HCT116 (cell line): ENCODE measurements around the gene LCMT2. TPM values are rescaled to one million over a fixed set of nuclear protein-coding genes. Genes with fewer than 3 reads are reported as not detected.

Experiments
- ATAC-seq: fragments of 200-7000 bp; cut with Tn5 transposase; 2 replicates; pipeline ENCODE4 v1.9.1; 2020; ENCODE audit warnings: mild to moderate bottlenecking, moderate library complexity
- BruUV-seq: library from RNA; stranded (reverse); fragments of 400-500 nt; replicated peaks from 2 replicates; lab custom pipeline; 2021; lab: Mats Ljungman, UMichigan
- CTCF ChIA-PET: fragments of 300-600 bp; sonication (Branson Sonifier 250); formaldehyde crosslinking; loops from one replicate; lab custom pipeline; 2021; ENCODE audit warnings: antibody characterized with exemption; lab: Charles Lee
- POLR2A ChIA-PET: fragments of 300-600, 350-600 bp; sonication (Branson Sonifier 250); formaldehyde crosslinking; loops from one replicate; lab custom pipeline; 2021; ENCODE audit warnings: antibody characterized with exemption; lab: Charles Lee
- RAD21 ChIA-PET, 2 experiments: fragments of 300-600 bp; sonication (Branson Sonifier 250); formaldehyde crosslinking; loops; one replicate each; lab custom pipeline; 2023; ENCODE audit warnings: low total read pairs in 2 of 2; ENCODE audit not compliant: uncharacterized antibody in 2 of 2, unreplicated experiment in 2 of 2, low non-redundant PET in 1 of 2; lab: Charles Lee
- DNase-seq: peaks from one replicate; pipeline ENCODE4 v3.0.0-alpha.2; 2010; ENCODE audit warnings: low read depth, low spot score
- H2AFZ ChIP-seq: fragments of 200-600 bp; shearing (Covaris generic), sonication (generic); 2 replicates; pipeline ENCODE4 v1.6.1; 2017; ENCODE audit warnings: low read depth, mixed run types, mixed read lengths, antibody characterized with exemption, low read length; ENCODE audit not compliant: poor library complexity, severe bottlenecking
- H3K27ac ChIP-seq: 2 replicates; pipeline ENCODE4 v1.5.1; 2012; ENCODE audit warnings: low read depth, low read length
- H3K27me3 ChIP-seq: fragments of 200-600 bp; sonication (generic); 2 replicates; pipeline ENCODE4 v1.6.1; 2016; ENCODE audit warnings: mixed run types, low read length, mixed read lengths; ENCODE audit not compliant: insufficient read depth
- H3K36me3 ChIP-seq, 2 experiments: fragments of 200-500 bp in 1 of 2; fragments of 200-600 bp in 1 of 2; sonication (Bioruptor generic) in 1 of 2; sonication (generic) in 1 of 2; 2 replicates each; pipeline versions ENCODE4 v1.5.1 to v1.6.1; 2014 to 2016; ENCODE audit warnings: low read length in 2 of 2, inconsistent platforms in 1 of 2, mixed read lengths in 1 of 2, mixed run types in 1 of 2; ENCODE audit not compliant: insufficient read depth in 2 of 2, control insufficient read depth in 1 of 2
- H3K4me1 ChIP-seq, 2 experiments: fragments of 200-600 bp in 1 of 2; sonication (generic) in 1 of 2; 2 replicates each; pipeline versions ENCODE4 v1.5.1 to v1.6.1; 2012 to 2017; ENCODE audit warnings: low read length in 2 of 2, inconsistent platforms in 1 of 2, mild to moderate bottlenecking in 1 of 2, mixed read lengths in 1 of 2, mixed run types in 1 of 2, moderate library complexity in 1 of 2; ENCODE audit not compliant: insufficient read depth in 2 of 2, control insufficient read depth in 1 of 2
- H3K4me2 ChIP-seq: fragments of 200-600 bp; sonication (generic); 2 replicates; pipeline ENCODE4 v1.6.1; 2017; ENCODE audit warnings: mixed run types, low read length, mixed read lengths
- H3K4me3 ChIP-seq, 2 experiments: fragments of 200-600 bp in 1 of 2; sonication (generic) in 1 of 2; replicated peaks in 1 of 2; 2 replicates each; pipeline ENCODE4 v1.5.1; 2011 to 2016; ENCODE audit warnings: low read length in 2 of 2, control low read depth in 1 of 2, low read depth in 1 of 2, mild to moderate bottlenecking in 1 of 2, mixed read lengths in 1 of 2, mixed run types in 1 of 2
- H3K79me2 ChIP-seq: fragments of 200-600 bp; sonication (generic); 2 replicates; pipeline ENCODE4 v1.6.1; 2017; ENCODE audit warnings: mild to moderate bottlenecking, mixed run types, low read length, moderate library complexity, mixed read lengths; ENCODE audit not compliant: insufficient read depth
- H3K9ac ChIP-seq: fragments of 200-600 bp; sonication (generic); 2 replicates; pipeline ENCODE4 v1.6.1; 2016; ENCODE audit warnings: low read length, mixed read lengths
- H3K9me2 ChIP-seq: fragments of 200-600 bp; sonication (generic), shearing (Covaris generic); 2 replicates; pipeline ENCODE4 v1.6.1; 2017; ENCODE audit warnings: mixed run types, mild to moderate bottlenecking, moderate library complexity; ENCODE audit not compliant: insufficient read depth
- H3K9me3 ChIP-seq, 2 experiments: fragments of 200-500 bp in 1 of 2; fragments of 200-600 bp in 1 of 2; sonication (Bioruptor generic) in 1 of 2; sonication (generic) in 1 of 2; 2 replicates each; pipeline ENCODE4 v1.6.1; 2014 to 2017; ENCODE audit warnings: low read length in 2 of 2, mixed read lengths in 2 of 2, inconsistent platforms in 1 of 2, low read depth in 1 of 2, mild to moderate bottlenecking in 1 of 2, mixed run types in 1 of 2, moderate library complexity in 1 of 2; ENCODE audit not compliant: control insufficient read depth in 1 of 2, insufficient read depth in 1 of 2
- H4K20me1 ChIP-seq: fragments of 200-600 bp; sonication (generic), shearing (Covaris generic); 2 replicates; pipeline ENCODE4 v1.6.1; 2017; ENCODE audit warnings: mixed run types, mild to moderate bottlenecking, moderate library complexity; ENCODE audit not compliant: insufficient read depth
- CBX3 ChIP-seq: IDR thresholded peaks from 2 replicates; pipeline ENCODE4 v1.6.1; 2012; ENCODE audit warnings: low read depth
- EZH2phosphoT487 ChIP-seq: fragments of 200-600 bp; IDR thresholded peaks from 2 replicates; pipeline ENCODE4 v1.6.1; 2018; ENCODE audit warnings: antibody characterized with exemption, borderline replicate concordance
- JUND ChIP-seq: IDR thresholded peaks from 2 replicates; pipeline ENCODE4 v1.6.1; 2012
- POLR2A ChIP-seq: IDR thresholded peaks from 2 replicates; pipeline ENCODE4 v1.7.0; 2011; ENCODE audit warnings: borderline replicate concordance; ENCODE audit not compliant: insufficient read depth, insufficient read length; ENCODE audit errors: extremely low read depth
- POLR2AphosphoS5 ChIP-seq: IDR thresholded peaks from 2 replicates; pipeline ENCODE4 v1.6.1; 2011; ENCODE audit warnings: mild to moderate bottlenecking, low read depth, low read length, moderate library complexity
- RAD21 ChIP-seq: IDR thresholded peaks from 2 replicates; pipeline ENCODE4 v1.6.1; 2012; ENCODE audit warnings: low read depth, mild to moderate bottlenecking
- SIN3A ChIP-seq: IDR thresholded peaks from 2 replicates; pipeline ENCODE4 v1.6.1; 2012; ENCODE audit warnings: low read depth
- SP1 ChIP-seq: IDR thresholded peaks from 2 replicates; pipeline ENCODE4 v1.6.1; 2012; ENCODE audit warnings: low read depth
- SRF ChIP-seq: IDR thresholded peaks from 2 replicates; pipeline ENCODE4 v1.6.1; 2012; ENCODE audit warnings: low read depth
- ZFX ChIP-seq: fragments of 450-650 bp; IDR thresholded peaks from 2 replicates; pipeline ENCODE4 v1.6.1; 2017
- ZNF274 ChIP-seq: fragments of 200-500 bp; sonication (Bioruptor generic); IDR thresholded peaks from 2 replicates; pipeline ENCODE4 v1.6.1; 2014; ENCODE audit warnings: mild to moderate bottlenecking, low read depth, low read length, inconsistent platforms
- intact Hi-C: fragments of 100-400 bp; cut with micrococcal nuclease; formaldehyde crosslinking; loops from 2 replicates; pipeline ENCODE4 v1.10.0; 2022
- total RNA-seq: library from RNA; stranded (reverse); gene quantifications from one replicate; pipeline ENCODE4 v1.2.1, GENCODE V29; 2021; ENCODE audit not compliant: unreplicated experiment
- TF ChIP-seq, protein P1 (sequence below): IDR thresholded peaks from 2 replicates; pipeline ENCODE4 v1.6.1; 2012
- TF ChIP-seq, protein P2 (sequence below), 3 experiments: fragments of 200-600 bp in 1 of 3; sonication (generic) in 1 of 3; IDR thresholded peaks in 2 of 3; conservative IDR thresholded peaks in 1 of 3; 2 replicates each; pipeline ENCODE4 v1.5.1; 2012 to 2017; ENCODE audit warnings: low read depth in 2 of 3, low read length in 2 of 3, antibody characterized with exemption in 1 of 3, borderline replicate concordance in 1 of 3, control low read depth in 1 of 3, mild to moderate bottlenecking in 1 of 3, mixed read lengths in 1 of 3, mixed run types in 1 of 3, moderate library complexity in 1 of 3; ENCODE audit not compliant: insufficient read depth in 1 of 3

LCMT2 gene
- total RNA-seq, 1 experiment from 2014 or later: 4.7 TPM

DNA sequence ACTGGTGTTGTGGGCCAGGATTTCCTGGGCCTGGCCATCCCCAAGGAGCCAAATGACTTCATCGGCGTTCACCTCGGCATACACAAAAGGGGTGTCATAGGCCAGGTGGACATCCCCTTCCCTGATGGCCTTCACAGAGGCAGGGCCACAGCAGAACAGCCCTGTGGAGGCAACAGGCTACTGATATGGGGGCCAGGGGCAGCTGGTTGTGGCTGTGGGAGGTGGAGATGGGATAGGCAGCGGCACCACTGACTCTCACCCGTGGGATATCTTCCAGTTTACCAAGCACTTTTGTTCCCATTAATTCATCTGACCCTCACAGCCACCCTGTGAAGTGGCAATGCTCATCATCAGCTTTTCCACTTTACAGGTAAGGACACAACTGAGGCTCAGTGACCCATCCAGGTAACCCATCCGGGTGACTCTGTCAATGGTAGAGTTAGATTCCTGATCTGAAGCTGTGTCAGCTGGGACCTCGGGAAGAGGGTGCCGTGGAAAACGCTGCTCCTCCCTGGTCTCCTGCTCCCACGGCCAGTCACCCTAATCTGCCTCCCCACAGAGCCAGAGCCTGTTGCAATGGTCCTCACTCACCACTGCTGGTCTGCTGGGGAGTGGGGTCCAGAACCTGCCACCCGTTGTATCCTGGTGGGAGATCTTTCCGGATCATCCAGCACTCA is 48.3 kb downstream of the LCMT2 start:
- CTCF ChIA-PET: no interaction called here
- no peak for DNase-seq
- Histone ChIP-seq H3K27ac (no peak overlapping the region), H3K4me3 (no peak overlapping the region), H3K4me2 (no peak overlapping the region), H4K20me1 (no peaks in the 10 kb centered on the region), H2AFZ (no peak overlapping the region), H3K4me1 (no peaks in the 10 kb centered on the region), H3K9ac (no peak overlapping the region), H3K9me3 (no peaks in the 10 kb centered on the region), H3K79me2 (no peaks in the 10 kb centered on the region), H3K27me3 (peaks cover under 1% of the 10 kb centered on the region; the same call in 1 of the 2 replicates), H3K36me3 (no peaks in the 10 kb centered on the region), H3K9me2 (no peaks in the 10 kb centered on the region)
- no TSS peak for BruUV-seq
- no peak for ATAC-seq
- intact Hi-C loops: loop anchor here (5.0 to 10.0 kb wide), 4 partner anchors 95 to 577 kb away; partner anchors contain the start of genes CCNDBP1, CDAN1 and TTBK2
- TF ChIP-seq JUND (no peak), RAD21 (no peak), POLR2A (no peak), ZNF274 (no peak), ZFX (no peak), POLR2AphosphoS5 (no peak), CBX3 (no peak), SIN3A (no peak), EZH2phosphoT487 (no peak), SP1 (no peak), SRF (no peak)
- TF ChIP-seq, protein P1, sequence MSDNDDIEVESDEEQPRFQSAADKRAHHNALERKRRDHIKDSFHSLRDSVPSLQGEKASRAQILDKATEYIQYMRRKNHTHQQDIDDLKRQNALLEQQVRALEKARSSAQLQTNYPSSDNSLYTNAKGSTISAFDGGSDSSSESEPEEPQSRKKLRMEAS: no peak
- TF ChIP-seq, protein P2, sequence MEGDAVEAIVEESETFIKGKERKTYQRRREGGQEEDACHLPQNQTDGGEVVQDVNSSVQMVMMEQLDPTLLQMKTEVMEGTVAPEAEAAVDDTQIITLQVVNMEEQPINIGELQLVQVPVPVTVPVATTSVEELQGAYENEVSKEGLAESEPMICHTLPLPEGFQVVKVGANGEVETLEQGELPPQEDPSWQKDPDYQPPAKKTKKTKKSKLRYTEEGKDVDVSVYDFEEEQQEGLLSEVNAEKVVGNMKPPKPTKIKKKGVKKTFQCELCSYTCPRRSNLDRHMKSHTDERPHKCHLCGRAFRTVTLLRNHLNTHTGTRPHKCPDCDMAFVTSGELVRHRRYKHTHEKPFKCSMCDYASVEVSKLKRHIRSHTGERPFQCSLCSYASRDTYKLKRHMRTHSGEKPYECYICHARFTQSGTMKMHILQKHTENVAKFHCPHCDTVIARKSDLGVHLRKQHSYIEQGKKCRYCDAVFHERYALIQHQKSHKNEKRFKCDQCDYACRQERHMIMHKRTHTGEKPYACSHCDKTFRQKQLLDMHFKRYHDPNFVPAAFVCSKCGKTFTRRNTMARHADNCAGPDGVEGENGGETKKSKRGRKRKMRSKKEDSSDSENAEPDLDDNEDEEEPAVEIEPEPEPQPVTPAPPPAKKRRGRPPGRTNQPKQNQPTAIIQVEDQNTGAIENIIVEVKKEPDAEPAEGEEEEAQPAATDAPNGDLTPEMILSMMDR (IDR thresholded peaks at IDR 0.05 in 2 of 3, conservative IDR thresholded peaks at IDR 0.05 in 1 of 3; ENCODE audit: borderline replicate concordance in 1 of 3, insufficient read depth in 1 of 3, low read depth in 2 of 3, low read length in 2 of 3): no peak
- POLR2A ChIA-PET: no interaction called here
- RAD21 ChIA-PET: no interaction called here
